Measurements from ENCODE around the gene PLEKHN1.
"Not testable (repeated sequence)": the region's sequence is repeated elsewhere in the genome, so short reads cannot be mapped to it uniquely, and the experiment has no call there.

Gene PLEKHN1

DNA sequence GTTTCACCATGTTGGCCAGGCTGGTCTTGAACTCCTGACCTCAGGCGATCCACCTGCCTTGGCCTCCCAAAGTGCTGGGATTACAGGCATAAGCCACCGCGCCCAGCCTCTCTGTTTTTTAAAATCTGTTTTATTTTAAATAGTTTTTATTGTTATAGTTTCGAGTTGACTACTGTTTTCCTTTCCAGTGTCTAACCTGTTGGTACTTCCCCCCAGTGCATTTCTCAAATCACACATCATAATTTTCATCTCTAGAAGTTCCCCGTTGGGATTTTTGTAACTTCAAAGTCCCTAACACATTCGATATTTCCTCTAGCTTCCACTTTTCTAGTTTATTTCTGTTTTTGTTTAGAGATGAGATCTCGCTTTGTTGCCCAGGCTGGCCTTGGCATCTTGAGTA lies 26.1 kb downstream of the PLEKHN1 start:
- DNase-seq (ENCODE audit: low read depth): no peak
- no peak overlapping the region for H3K4me3 ChIP-seq (ENCODE audit: low read length)
- TF ChIP-seq, protein P1, sequence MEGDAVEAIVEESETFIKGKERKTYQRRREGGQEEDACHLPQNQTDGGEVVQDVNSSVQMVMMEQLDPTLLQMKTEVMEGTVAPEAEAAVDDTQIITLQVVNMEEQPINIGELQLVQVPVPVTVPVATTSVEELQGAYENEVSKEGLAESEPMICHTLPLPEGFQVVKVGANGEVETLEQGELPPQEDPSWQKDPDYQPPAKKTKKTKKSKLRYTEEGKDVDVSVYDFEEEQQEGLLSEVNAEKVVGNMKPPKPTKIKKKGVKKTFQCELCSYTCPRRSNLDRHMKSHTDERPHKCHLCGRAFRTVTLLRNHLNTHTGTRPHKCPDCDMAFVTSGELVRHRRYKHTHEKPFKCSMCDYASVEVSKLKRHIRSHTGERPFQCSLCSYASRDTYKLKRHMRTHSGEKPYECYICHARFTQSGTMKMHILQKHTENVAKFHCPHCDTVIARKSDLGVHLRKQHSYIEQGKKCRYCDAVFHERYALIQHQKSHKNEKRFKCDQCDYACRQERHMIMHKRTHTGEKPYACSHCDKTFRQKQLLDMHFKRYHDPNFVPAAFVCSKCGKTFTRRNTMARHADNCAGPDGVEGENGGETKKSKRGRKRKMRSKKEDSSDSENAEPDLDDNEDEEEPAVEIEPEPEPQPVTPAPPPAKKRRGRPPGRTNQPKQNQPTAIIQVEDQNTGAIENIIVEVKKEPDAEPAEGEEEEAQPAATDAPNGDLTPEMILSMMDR (IDR thresholded peaks at IDR 0.05; ENCODE audit: insufficient read depth, low read depth, low read length, missing control alignments): no peak

- DNase-seq (ENCODE audit: low read depth): no peak
- no peak overlapping the region for H3K4me3 ChIP-seq (ENCODE audit: low read length)
- TF ChIP-seq, protein P1 (IDR thresholded peaks at IDR 0.05; ENCODE audit: insufficient read depth, low read depth, low read length, missing control alignments): no peak
These were observed 27.2 kb downstream of the PLEKHN1 start for GRCh38 chr1:993379-993995.

- not testable (repeated sequence) for H3K4me3 ChIP-seq (ENCODE audit: low read length); DNase-seq (ENCODE audit: low read depth)
These were observed 28.3 kb downstream of the PLEKHN1 start for GRCh38 chr1:994546-994945.

- TF ChIP-seq, protein P1 (IDR thresholded peaks at IDR 0.05; ENCODE audit: insufficient read depth, low read depth, low read length, missing control alignments): no peak
- DNase-seq (ENCODE audit: low read depth): peak; percentile 44
- no peak overlapping the region for H3K4me3 ChIP-seq (ENCODE audit: low read length)
These were observed 29.7 kb downstream of the PLEKHN1 start for GRCh38 chr1:995665-996633.

GRCh38 chr1:996851-997712 lies 30.8 kb downstream of the PLEKHN1 start:
- H3K4me3 ChIP-seq (ENCODE audit: low read length): no peak overlapping the region
- TF ChIP-seq, protein P1 (IDR thresholded peaks at IDR 0.05; ENCODE audit: insufficient read depth, low read depth, low read length, missing control alignments): no peak

DNA sequence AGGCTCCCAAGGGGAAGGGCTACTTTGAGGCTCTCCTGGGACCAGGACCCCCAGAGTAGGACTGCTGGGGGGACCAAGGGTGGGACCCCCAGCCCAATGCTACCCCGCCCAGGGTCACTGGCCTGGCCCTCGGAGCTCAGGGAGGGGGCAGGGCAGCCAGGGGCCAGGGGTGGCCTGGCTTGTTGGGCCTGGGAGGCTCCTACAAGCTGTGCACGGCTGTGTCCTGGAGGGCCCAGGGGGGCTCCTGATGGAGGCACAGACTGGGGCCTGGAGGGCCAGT lies 31.4 kb downstream of the PLEKHN1 start:
- TF ChIP-seq, protein P1 (IDR thresholded peaks at IDR 0.05; ENCODE audit: insufficient read depth, low read depth, low read length, missing control alignments): no peak
- no peak for DNase-seq (ENCODE audit: low read depth)
- H3K4me3 ChIP-seq (ENCODE audit: low read length): no peak overlapping the region

More at GRCh38 chr1:996851-997712, 30.8 kb downstream of the PLEKHN1 start:
- DNase-seq (ENCODE audit: low read depth): no peak
